ENCODE data around the gene VWA5B1.

Gene VWA5B1

GRCh38 chr1:20381045-20381641 is 90.5 kb downstream of the VWA5B1 start:
- DNase-seq (ENCODE audit: extremely low spot score, insufficient read length, low read depth) (no peak), FAIRE-seq (peak; percentile 52)

DNA sequence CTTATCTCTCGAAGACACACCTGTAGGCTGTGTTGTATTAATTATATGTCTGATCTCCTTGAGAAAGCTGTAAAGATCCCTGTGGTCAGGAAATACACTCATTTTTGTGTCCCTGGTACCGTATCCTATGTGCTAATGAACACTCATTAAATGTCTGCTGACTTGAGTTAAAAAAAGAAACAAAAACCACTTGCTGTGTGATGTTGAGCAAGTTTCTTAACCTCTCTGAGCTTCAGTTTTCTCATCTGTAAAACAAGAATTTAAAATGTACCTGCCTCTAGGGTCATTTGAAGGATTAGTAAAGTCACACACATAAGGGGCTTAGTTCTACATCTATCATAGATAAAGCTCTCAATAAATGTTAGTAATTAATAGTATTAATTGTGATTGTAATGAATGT is 91.3 kb downstream of the VWA5B1 start:
- no peak for FAIRE-seq
- no peak for DNase-seq (ENCODE audit: extremely low spot score, insufficient read length, low read depth)

DNA sequence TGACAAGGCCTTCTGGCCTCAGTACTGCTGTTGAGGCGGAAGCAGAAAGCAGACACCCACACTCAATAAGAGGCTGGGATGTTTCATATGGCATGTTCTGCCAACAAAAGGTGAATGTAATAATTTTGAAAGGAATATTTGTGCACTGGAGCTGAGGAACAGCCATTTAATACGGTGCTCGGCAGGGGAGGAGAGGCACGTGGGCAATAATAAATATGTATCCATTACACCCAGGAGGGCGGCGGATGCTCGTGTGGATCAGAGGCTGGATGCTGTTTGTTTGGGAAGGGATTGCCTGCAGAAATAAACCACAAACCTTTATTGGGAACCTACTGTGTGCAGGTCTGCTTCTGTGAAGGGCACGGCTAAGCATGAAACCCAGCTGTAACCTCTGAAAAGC is 92.0 kb downstream of the VWA5B1 start:
- DNase-seq (ENCODE audit: extremely low spot score, insufficient read length, low read depth) (no peak), FAIRE-seq (no peak)

GRCh38 chr1:20383631-20384030 is 93.0 kb downstream of the VWA5B1 start:
- FAIRE-seq (no peak), DNase-seq (ENCODE audit: extremely low spot score, insufficient read length, low read depth) (no peak)

- FAIRE-seq (no peak), DNase-seq (ENCODE audit: extremely low spot score, insufficient read length, low read depth) (no peak)
These were observed 95.0 kb downstream of the VWA5B1 start for GRCh38 chr1:20385630-20386029.

DNA sequence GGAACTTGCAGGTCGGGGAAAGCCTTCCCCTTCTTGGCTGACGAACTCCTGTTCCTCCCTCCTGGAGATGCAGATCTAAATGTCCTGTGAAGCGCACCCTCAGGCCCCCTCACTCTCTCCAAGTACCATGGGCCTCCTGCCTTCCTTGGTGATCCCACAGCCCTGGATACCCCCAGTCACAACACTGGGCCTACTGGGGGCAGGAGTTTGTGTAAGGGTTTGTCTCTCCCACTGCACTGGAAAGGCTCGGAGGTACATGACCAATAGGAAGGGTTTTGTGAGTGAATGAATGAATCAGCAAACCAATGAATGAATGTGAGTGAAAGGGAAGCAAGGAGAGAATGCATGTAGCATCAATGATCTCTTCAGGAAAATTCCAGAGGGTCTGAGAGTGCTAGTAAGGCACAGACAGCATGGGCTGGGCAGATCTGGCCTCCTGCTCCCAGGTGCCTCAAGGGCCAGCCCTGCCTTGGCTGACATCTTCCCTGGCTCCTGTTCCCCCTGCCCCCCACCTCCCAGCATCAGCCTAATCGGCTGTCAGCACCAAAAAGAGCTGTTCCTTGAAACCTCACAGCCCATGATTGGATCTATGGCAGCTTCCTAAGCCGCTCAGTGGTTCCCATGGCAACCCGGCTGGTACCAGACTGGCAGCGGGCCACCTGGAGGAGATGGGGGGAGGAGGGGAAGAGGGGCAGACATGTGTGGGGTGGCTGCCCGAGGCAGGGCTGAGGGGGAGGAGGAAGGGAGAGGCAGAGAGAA is 95.8 kb downstream of the VWA5B1 start:
- DNase-seq (ENCODE audit: extremely low spot score, insufficient read length, low read depth) (no peak), FAIRE-seq (no peak)

- FAIRE-seq (no peak), DNase-seq (ENCODE audit: extremely low spot score, insufficient read length, low read depth) (no peak)
These were observed 98.9 kb downstream of the VWA5B1 start for GRCh38 chr1:20389571-20389970.

- FAIRE-seq (no peak), DNase-seq (ENCODE audit: extremely low spot score, insufficient read length, low read depth) (no peak)
These were observed 100.1 kb downstream of the VWA5B1 start for GRCh38 chr1:20390589-20391331.

- DNase-seq (ENCODE audit: extremely low spot score, insufficient read length, low read depth) (no peak), FAIRE-seq (no peak)
These were observed 104.6 kb downstream of the VWA5B1 start for GRCh38 chr1:20395255-20395654.

DNA sequence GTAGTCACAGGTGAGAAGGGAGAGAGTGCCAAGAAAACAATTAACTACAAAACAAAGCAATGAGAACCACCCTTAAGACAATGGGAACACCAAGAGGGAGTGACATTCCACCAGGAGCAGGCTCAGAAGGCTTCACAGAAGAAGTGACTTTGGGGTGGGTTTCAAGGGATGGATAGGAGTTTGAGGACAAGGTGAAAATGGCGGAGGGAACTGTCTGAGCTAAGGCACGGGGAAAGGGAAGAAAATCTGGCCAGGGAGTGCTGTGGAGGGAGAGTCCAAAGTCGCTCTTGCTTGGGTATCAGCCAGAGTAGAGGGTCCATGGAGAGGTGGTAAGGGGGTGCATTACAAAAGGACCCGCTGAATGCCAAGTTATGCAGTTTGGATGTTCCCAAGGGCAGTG is 108.1 kb downstream of the VWA5B1 start:
- FAIRE-seq, result no peak
- no peak for DNase-seq (ENCODE audit: extremely low spot score, insufficient read length, low read depth)

- FAIRE-seq, result no peak
- no peak for DNase-seq (ENCODE audit: extremely low spot score, insufficient read length, low read depth)
These were observed 108.5 kb downstream of the VWA5B1 start for GRCh38 chr1:20399196-20399595.

DNA sequence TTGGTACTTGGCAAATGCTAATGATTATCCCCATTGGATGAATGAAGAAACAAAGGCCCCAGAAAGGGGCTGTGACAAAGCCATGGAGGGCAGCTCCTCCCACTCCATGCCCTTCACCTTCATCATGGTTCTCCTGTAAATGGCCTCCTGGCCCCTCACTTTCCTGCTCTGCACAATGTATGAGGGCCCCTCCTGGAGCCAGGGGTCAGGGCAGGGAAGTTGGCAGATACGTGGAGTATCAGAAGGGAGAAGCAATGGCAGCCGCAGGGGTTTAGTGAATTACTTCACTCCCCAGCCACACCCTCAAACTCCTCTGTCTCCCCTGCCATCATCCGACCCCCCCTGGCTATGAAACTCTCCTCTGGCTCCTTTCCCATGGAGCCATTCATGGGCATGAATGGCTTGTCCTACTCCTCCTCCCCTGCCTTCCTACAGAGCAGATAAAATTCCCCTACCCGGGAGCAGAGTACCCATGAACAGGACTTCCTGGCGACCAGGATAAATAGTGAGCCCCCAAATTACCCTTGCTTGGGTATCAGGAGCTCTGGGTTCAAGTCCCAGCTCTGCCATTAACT is 109.0 kb downstream of the VWA5B1 start:
- FAIRE-seq (no peak), DNase-seq (ENCODE audit: extremely low spot score, insufficient read length, low read depth) (no peak)

DNA sequence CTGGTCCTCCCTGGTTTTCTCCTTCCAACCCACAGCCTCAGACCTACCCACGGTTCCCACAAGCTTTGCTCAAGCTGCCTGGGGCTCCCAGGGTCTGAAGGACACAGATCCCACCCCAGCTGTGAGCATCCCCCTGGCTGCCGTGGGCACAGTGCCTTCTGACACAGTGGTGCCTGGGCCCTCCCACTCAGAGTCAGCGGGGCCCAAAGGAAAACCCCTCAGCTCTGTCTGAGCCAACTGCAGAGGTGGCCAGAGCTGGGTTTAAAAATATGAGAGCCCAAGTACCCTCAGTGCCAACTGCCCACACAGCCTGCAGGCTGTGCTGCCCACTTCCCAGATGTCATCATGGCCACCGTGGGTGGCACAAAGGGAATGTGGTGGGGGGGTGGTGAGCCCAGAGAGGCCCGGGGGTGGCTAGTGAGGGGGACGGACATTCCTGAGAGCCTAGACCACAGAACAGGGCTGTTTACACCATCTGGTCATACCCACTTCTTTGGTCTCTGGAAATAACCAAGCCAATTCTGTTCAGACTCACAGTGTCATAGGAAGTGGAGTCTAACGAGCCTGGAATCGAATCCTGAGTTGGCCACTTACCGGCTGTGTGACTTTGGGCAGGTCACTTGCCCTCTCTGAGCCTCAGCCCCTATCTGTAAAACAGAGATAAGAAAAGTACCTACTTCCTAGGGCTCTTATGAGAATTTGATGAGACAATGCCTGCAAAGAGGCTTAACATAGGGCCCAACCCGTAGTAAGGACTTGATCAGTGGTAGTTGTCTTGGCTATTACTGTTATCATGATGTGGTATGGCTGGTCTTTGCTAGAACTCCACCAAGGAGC is 109.9 kb downstream of the VWA5B1 start:
- FAIRE-seq (no peak), DNase-seq (ENCODE audit: extremely low spot score, insufficient read length, low read depth) (no peak)

DNA sequence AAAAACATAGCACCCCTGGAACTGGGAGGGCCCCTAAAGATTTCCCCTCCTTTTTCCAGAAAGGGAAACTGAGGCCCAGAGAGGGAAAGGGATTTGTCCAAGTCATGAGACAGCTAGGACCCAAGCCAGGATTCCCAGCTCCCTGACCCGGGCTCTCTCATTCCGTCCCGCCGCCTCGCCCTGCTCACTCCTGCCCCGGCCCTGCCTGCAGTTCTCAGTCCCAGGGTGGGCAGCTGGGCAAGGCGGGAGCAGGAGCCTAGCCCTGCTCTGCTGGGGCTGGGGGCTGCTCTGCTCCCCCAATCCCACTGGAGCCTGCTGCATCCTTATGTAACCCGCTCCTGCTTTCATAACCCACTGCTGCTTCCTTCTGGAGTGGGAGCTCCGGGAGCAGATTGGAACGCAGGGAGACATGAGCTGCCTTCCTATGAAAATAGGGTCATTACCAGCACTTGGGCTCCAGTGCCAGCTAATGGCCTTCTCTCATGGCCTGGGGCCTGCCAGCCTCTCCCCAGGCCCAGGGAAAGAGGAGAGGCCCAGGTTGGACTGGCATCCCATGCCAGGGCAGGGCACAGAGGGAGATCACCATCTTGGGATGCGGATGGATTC is 110.8 kb downstream of the VWA5B1 start:
- DNase-seq (ENCODE audit: extremely low spot score, insufficient read length, low read depth) (no peak), FAIRE-seq (no peak)

DNA sequence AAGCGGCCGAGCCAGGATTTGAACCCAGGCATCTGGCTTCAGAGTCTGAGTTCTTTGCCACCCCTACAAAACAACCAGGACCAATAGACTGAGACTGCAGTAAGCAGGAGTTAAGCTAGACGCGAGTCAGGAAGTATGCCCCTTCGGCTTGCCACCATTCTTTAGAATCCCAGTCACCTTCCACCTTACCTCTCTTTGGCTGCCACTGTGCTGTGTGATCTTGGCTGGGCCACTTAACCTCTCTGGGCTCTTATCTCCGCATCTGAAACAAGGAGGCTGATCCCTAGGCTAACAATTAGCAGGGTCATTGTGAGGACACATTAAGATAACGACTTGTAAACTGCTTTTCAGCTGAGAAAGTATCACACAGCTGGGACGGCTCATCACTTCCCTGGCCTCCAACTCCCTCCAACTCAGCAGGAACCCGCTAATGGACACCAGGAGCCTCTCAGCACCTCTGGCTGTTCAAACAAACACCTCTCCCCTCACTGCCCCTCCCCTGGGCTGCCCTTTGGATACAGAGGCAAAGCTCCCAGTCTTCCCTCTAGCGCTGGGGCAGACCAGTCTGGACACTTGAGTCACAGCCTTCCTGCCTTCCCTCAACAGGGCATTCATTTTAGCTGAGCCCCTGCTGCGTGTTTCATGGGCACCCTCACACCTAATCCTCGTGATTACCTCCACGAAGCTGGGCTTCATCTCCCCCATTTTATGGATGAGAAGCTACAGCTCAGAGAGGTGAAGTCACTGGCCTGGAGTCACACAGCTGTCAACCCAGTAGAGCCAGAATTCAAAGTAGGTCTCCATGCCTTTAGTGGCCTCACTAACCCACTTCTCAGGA is 112.1 kb downstream of the VWA5B1 start:
- no peak for DNase-seq (ENCODE audit: extremely low spot score, insufficient read length, low read depth)
- no peak for FAIRE-seq

DNA sequence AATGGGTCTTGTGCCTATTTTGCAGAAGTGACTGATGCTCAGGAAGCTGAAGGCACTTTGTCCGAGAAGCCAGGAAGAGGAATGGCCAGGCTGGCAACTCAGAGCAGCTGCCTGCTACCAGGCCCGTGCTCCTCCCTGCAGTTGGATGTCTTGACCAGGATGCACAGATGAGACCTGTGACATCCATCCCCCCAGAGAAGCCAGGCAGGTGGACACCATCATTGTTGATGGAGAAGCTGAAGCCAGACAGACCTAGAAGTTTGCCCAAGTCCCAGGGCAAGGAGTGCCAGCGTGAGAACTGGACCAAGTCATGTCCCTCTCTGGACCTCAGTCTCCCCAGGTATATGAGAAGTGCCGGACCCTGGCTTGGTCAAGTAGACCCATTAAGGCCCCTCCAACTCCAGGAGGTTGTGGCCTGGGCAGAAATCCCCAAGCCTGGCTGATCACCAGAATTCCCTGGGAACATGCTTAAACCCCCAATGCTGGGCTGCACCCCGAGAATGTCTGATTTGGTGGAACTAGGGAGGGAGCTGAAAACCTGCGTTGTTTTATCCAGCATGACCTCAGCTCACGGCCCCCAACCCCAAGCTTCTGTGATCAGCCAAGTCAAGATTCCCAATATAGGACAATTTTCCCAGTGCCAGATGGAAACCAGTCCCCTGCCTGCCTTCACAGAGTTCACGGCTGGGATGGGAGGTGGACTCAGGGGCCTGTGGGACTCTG is 112.9 kb downstream of the VWA5B1 start:
- no peak for FAIRE-seq
- no peak for DNase-seq (ENCODE audit: extremely low spot score, insufficient read length, low read depth)

GRCh38 chr1:20404466-20404865 is 113.8 kb downstream of the VWA5B1 start:
- FAIRE-seq (no peak), DNase-seq (ENCODE audit: extremely low spot score, insufficient read length, low read depth) (no peak)

Data from GM18507 (cell line).